Measurements from ENCODE around the gene FYCO1. TPM values are rescaled to one million over a fixed set of nuclear protein-coding genes. Genes with fewer than 3 reads are reported as not detected.

The FYCO1 gene
- total and polyA plus RNA-seq, 2 of the 13 experiments (the other 11 are each of a cell fraction or from before 2014, with no cell fraction given): 2.7 to 4.2 TPM

GRCh38 chr3:45943207-45943846, 52.3 kb downstream of the FYCO1 start, which contains the start of gene CXCR6:
Gene CXCR6 (plus strand): TSS chr3:45943464. CDS start chr3:45946482, 3,018 bp downstream.
- no peaks in the 10 kb centered on the region for H4K20me1 ChIP-seq (ENCODE audit: insufficient read depth, low read length)
- no TSS peak for BruUV-seq (replicated peaks)
- H3K4me2 ChIP-seq (ENCODE audit: low read depth, low read length): no peak within 1 kb of the TSS
- H3K27me3 ChIP-seq (ENCODE audit: control insufficient read depth in 1 of 2, insufficient read depth in 2 of 2, low read length in 2 of 2): no peaks in the 10 kb centered on the region
- H2AFZ ChIP-seq (ENCODE audit: low read length): no peak within 1 kb of the TSS
- no peaks in the 10 kb centered on the region for H3K79me2 ChIP-seq (ENCODE audit: insufficient read depth, low read length)
- no peak for FAIRE-seq
- no peak within 1 kb of the TSS for H3K4me3 ChIP-seq (replicated peaks in 1 of 3; ENCODE audit: insufficient read depth in 1 of 3, low read depth in 2 of 3, low read length in 3 of 3)
- intact Hi-C loops (cut with micrococcal nuclease; ENCODE audit: unreplicated experiment) (no loop called here), in situ Hi-C loops (cut with HindIII; ENCODE audit: extremely low pct_ligation_motif_present, low pct_unique_long_range_greater_than_20kb) (no loop called here)
- H3K9ac ChIP-seq (ENCODE audit: insufficient read depth, low read depth, low read length): no peak within 1 kb of the TSS
- H3K36me3 ChIP-seq (replicated peaks in 1 of 2; ENCODE audit: control insufficient read depth in 1 of 2, insufficient read depth in 2 of 2, low read length in 2 of 2): peaks cover 7 to 34% of the 10 kb centered on the region in 2 experiments; a peak in 4 of 5 replicates
- ATAC-seq: no peak
- DNase-seq (ENCODE audit: low spot score): no peak
- no peak within 1 kb of the TSS for H3K27ac ChIP-seq (ENCODE audit: extremely low read length, insufficient read depth, low read length)
- TF ChIP-seq NCOA1 (CRISPR knock-in tag; IDR thresholded peaks at IDR 0.05) (no peak), ELF1 (CRISPR knock-in tag; IDR thresholded peaks at IDR 0.05) (no peak), ZBTB46 (CRISPR knock-in tag; IDR thresholded peaks at IDR 0.05; ENCODE audit: borderline replicate concordance) (no peak), ZNF414 (CRISPR knock-in tag; IDR thresholded peaks at IDR 0.05) (no peak), GATA4 (IDR thresholded peaks at IDR 0.05; ENCODE audit: borderline replicate concordance, low read depth) (no peak), SNAPC2 (CRISPR knock-in tag; IDR thresholded peaks at IDR 0.05) (no peak), MNT (IDR thresholded peaks at IDR 0.05) (no peak), NCOA2 (CRISPR knock-in tag; IDR thresholded peaks at IDR 0.05) (no peak), ZNF547 (CRISPR knock-in tag; IDR thresholded peaks at IDR 0.05) (no peak), GMEB2 (CRISPR knock-in tag; IDR thresholded peaks at IDR 0.05; ENCODE audit: low read depth) (no peak), RFX3 (CRISPR knock-in tag; IDR thresholded peaks at IDR 0.05) (no peak), ZNF225 (CRISPR knock-in tag; IDR thresholded peaks at IDR 0.05) (no peak), MAZ (IDR thresholded peaks at IDR 0.05; ENCODE audit: borderline replicate concordance, low read depth, low read length) (no peak), MAZ (CRISPR knock-in tag; IDR thresholded peaks at IDR 0.05; ENCODE audit: low read depth) (no peak), RARA (CRISPR knock-in tag; IDR thresholded peaks at IDR 0.05) (no peak)
- H3K4me1 ChIP-seq (ENCODE audit: insufficient read depth, low read length): no peaks in the 10 kb centered on the region
- CTCF ChIA-PET (ENCODE audit: low intra/inter-chr PET ratio, low total read pairs): no interaction called here
- WGBS (ENCODE audit: low lambda C conversion rate): 99% methylated on average over 8 of the region's 8 CpGs
- no peaks in the 10 kb centered on the region for H3K9me3 ChIP-seq (ENCODE audit: low read length)
- POLR2A ChIA-PET: no interaction called here

Measured in HepG2 (cell line).